Measurements from ENCODE around the gene DIMT1. TPM values are rescaled to one million over a fixed set of nuclear protein-coding genes. Genes with fewer than 3 reads are reported as not detected.

DIMT1 gene
- total RNA-seq, 1 donor from 2014 or later = 22.1 TPM

- intact Hi-C loops (cut with micrococcal nuclease) = no loop called here
These were observed 31.1 kb downstream of the DIMT1 start for GRCh38 chr5:62372600-62372999.

GRCh38 chr5:62371409-62371808, 32.3 kb downstream of the DIMT1 start:
- intact Hi-C loops (cut with micrococcal nuclease) = no loop called here

GRCh38 chr5:62369039-62369438, 34.7 kb downstream of the DIMT1 start:
- intact Hi-C loops (cut with micrococcal nuclease) = no loop called here

GRCh38 chr5:62362701-62363100, 41.0 kb downstream of the DIMT1 start:
- intact Hi-C loops (cut with micrococcal nuclease) = no loop called here

GRCh38 chr5:62354028-62354874, 49.5 kb downstream of the DIMT1 start:
- intact Hi-C loops (cut with micrococcal nuclease) = loop anchor here (1.0 to 5.0 kb wide), 3 partner anchors 47 to 130 kb away; partner anchors contain the start of genes DIMT1 and KIF2A

GRCh38 chr5:62348723-62349481, 54.8 kb downstream of the DIMT1 start:
- intact Hi-C loops (cut with micrococcal nuclease) = no loop called here

GRCh38 chr5:62347928-62348327, 55.8 kb downstream of the DIMT1 start:
- intact Hi-C loops (cut with micrococcal nuclease) = no loop called here

GRCh38 chr5:62346748-62347147, 57.0 kb downstream of the DIMT1 start:
- intact Hi-C loops (cut with micrococcal nuclease) = no loop called here

- intact Hi-C loops (cut with micrococcal nuclease) = loop anchor here (5.0 kb wide), 1 partner anchor 36 kb away; the partner anchor contains the start of gene KIF2A
These were observed 60.3 kb downstream of the DIMT1 start for GRCh38 chr5:62343428-62343827.

GRCh38 chr5:62342476-62342837, 61.2 kb downstream of the DIMT1 start:
- intact Hi-C loops (cut with micrococcal nuclease) = loop anchor here (5.0 kb wide), 1 partner anchor 35 kb away; the partner anchor contains the start of gene KIF2A

GRCh38 chr5:62341783-62342475, 61.8 kb downstream of the DIMT1 start:
- intact Hi-C loops (cut with micrococcal nuclease) = loop anchor here (2.0 to 5.0 kb wide), 2 partner anchors 35 to 57 kb away; partner anchors contain the start of gene KIF2A

- intact Hi-C loops (cut with micrococcal nuclease) = loop anchor here (2.0 to 5.0 kb wide), 2 partner anchors 34 to 56 kb away; partner anchors contain the start of gene KIF2A
These were observed 62.7 kb downstream of the DIMT1 start for GRCh38 chr5:62340979-62341378.

- intact Hi-C loops (cut with micrococcal nuclease) = loop anchor here (2.0 to 5.0 kb wide), 2 partner anchors 33 to 56 kb away; partner anchors contain the start of gene KIF2A
These were observed 63.3 kb downstream of the DIMT1 start for GRCh38 chr5:62340392-62340791.

Other genes starting within 250 kb of the DIMT1 start
- 174 and 177 TPM in 2 replicates for gene KIF2A, start 97.7 kb downstream of the DIMT1 start, total RNA-seq
- gene IPO11, start 8.9 kb upstream of the DIMT1 start, total RNA-seq = 33.1 and 33.7 TPM in 2 replicates
- gene LRRC70, start 174.9 kb upstream of the DIMT1 start, total RNA-seq = 0.98 and 1.3 TPM in 2 replicates

Data from T-helper 2 cell treated with Interferon-gamma antibody and Interleukin-4, amounts not matched to agents 100 ng/mL and 5 ng/mL, for 36 hours (primary cell).